ENCODE results near the gene CDS1. TPM values are rescaled to one million over a fixed set of nuclear protein-coding genes. Genes with fewer than 3 reads are reported as not detected.
"Not testable (repeated sequence)": the region's sequence is repeated elsewhere in the genome, so short reads cannot be mapped to it uniquely, and the experiment has no call there.

Gene CDS1
- total and polyA plus RNA-seq, 5 donors from 2014 or later = 0.09 to 0.22 (median 0.13) TPM; not detected in 1

GRCh38 chr4:84661191-84661939 is 78.4 kb downstream of the CDS1 start:
- no peak overlapping the region for H3K27ac ChIP-seq (ENCODE audit: insufficient read depth, low read length, poor library complexity, severe bottlenecking)
- ATAC-seq (ENCODE audit: low read depth in 2 of 2) = no peak
- no peaks in the 10 kb centered on the region for H3K27me3 ChIP-seq (ENCODE audit: control insufficient read depth, insufficient read depth, low read length)
- H3K4me3 ChIP-seq (ENCODE audit: low read depth, low read length) = no peak overlapping the region
- no peaks in the 10 kb centered on the region for H3K4me1 Mint-ChIP-seq
- no peaks in the 10 kb centered on the region for H3K36me3 ChIP-seq (ENCODE audit: control insufficient read depth, insufficient read depth, low read length)
- H3K27ac Mint-ChIP-seq = no peak overlapping the region
- H3K27me3 Mint-ChIP-seq = no peaks in the 10 kb centered on the region
- H3K9me3 ChIP-seq (ENCODE audit: control insufficient read depth in 2 of 2, low read length in 2 of 2) = no peaks in the 10 kb centered on the region
- no peak overlapping the region for H3K4me3 Mint-ChIP-seq
- H3K4me1 ChIP-seq (ENCODE audit: control insufficient read depth, insufficient read depth, low read length, poor library complexity, severe bottlenecking) = no peaks in the 10 kb centered on the region
- DNase-seq = no peak
- H3K36me3 Mint-ChIP-seq = no peaks in the 10 kb centered on the region
- H3K9me3 Mint-ChIP-seq = peaks cover 0 to 17% (median 4%) of the 10 kb centered on the region in 7 donors

- not testable (repeated sequence) for ATAC-seq (ENCODE audit: low read depth in 2 of 2); H3K9me3 Mint-ChIP-seq; H3K4me1 Mint-ChIP-seq; H3K27ac Mint-ChIP-seq; H3K27me3 ChIP-seq (ENCODE audit: control insufficient read depth, insufficient read depth, low read length); H3K4me1 ChIP-seq (ENCODE audit: control insufficient read depth, insufficient read depth, low read length, poor library complexity, severe bottlenecking); H3K27me3 Mint-ChIP-seq; DNase-seq; H3K4me3 ChIP-seq (ENCODE audit: low read depth, low read length); H3K36me3 Mint-ChIP-seq; H3K36me3 ChIP-seq (ENCODE audit: control insufficient read depth, insufficient read depth, low read length); H3K9me3 ChIP-seq (ENCODE audit: control insufficient read depth in 2 of 2, low read length in 2 of 2); H3K4me3 Mint-ChIP-seq; H3K27ac ChIP-seq (ENCODE audit: insufficient read depth, low read length, poor library complexity, severe bottlenecking)
Observed at GRCh38 chr4:84664767-84665166, 81.8 kb downstream of the CDS1 start.

GRCh38 chr4:84666439-84666838 is 83.5 kb downstream of the CDS1 start:
- no peak for ATAC-seq (ENCODE audit: low read depth in 2 of 2)
- no peak overlapping the region for H3K4me3 Mint-ChIP-seq
- no peaks in the 10 kb centered on the region for H3K27me3 ChIP-seq (ENCODE audit: control insufficient read depth, insufficient read depth, low read length)
- no peaks in the 10 kb centered on the region for H3K36me3 Mint-ChIP-seq
- H3K36me3 ChIP-seq (ENCODE audit: control insufficient read depth, insufficient read depth, low read length) = no peaks in the 10 kb centered on the region
- no peak overlapping the region for H3K4me3 ChIP-seq (ENCODE audit: low read depth, low read length)
- DNase-seq = no peak
- no peaks in the 10 kb centered on the region for H3K27me3 Mint-ChIP-seq
- no peak overlapping the region for H3K27ac Mint-ChIP-seq
- no peak overlapping the region for H3K27ac ChIP-seq (ENCODE audit: insufficient read depth, low read length, poor library complexity, severe bottlenecking)
- no peaks in the 10 kb centered on the region for H3K9me3 ChIP-seq (ENCODE audit: control insufficient read depth in 2 of 2, low read length in 2 of 2)
- H3K4me1 Mint-ChIP-seq = no peaks in the 10 kb centered on the region
- H3K9me3 Mint-ChIP-seq = peaks cover 0 to 6% (median 0%) of the 10 kb centered on the region in 7 donors
- no peaks in the 10 kb centered on the region for H3K4me1 ChIP-seq (ENCODE audit: control insufficient read depth, insufficient read depth, low read length, poor library complexity, severe bottlenecking)

- H3K27me3 ChIP-seq (ENCODE audit: control insufficient read depth, insufficient read depth, low read length) = no peaks in the 10 kb centered on the region
- Mint-ChIP-seq H3K27me3 (no peaks in the 10 kb centered on the region), H3K27ac (no peak overlapping the region), H3K9me3 (peaks cover 0 to 8% (median 0%) of the 10 kb centered on the region in 7 donors), H3K4me3 (no peak overlapping the region), H3K4me1 (no peaks in the 10 kb centered on the region), H3K36me3 (no peaks in the 10 kb centered on the region)
- no peaks in the 10 kb centered on the region for H3K9me3 ChIP-seq (ENCODE audit: control insufficient read depth in 2 of 2, low read length in 2 of 2)
- H3K36me3 ChIP-seq (ENCODE audit: control insufficient read depth, insufficient read depth, low read length) = no peaks in the 10 kb centered on the region
- no peak for DNase-seq
- ATAC-seq (ENCODE audit: low read depth in 2 of 2) = no peak
- H3K4me3 ChIP-seq (ENCODE audit: low read depth, low read length) = no peak overlapping the region
- H3K4me1 ChIP-seq (ENCODE audit: control insufficient read depth, insufficient read depth, low read length, poor library complexity, severe bottlenecking) = no peaks in the 10 kb centered on the region
- no peak overlapping the region for H3K27ac ChIP-seq (ENCODE audit: insufficient read depth, low read length, poor library complexity, severe bottlenecking)
Observed at GRCh38 chr4:84669201-84669600, 86.3 kb downstream of the CDS1 start.

GRCh38 chr4:84672177-84672576 is 89.2 kb downstream of the CDS1 start:
- Mint-ChIP-seq H3K36me3 (no peaks in the 10 kb centered on the region), H3K27ac (no peak overlapping the region), H3K4me1 (no peaks in the 10 kb centered on the region), H3K4me3 (no peak overlapping the region), H3K9me3 (peaks cover 0 to 4% (median 0%) of the 10 kb centered on the region in 7 donors), H3K27me3 (no peaks in the 10 kb centered on the region)
- no peaks in the 10 kb centered on the region for H3K36me3 ChIP-seq (ENCODE audit: control insufficient read depth, insufficient read depth, low read length)
- no peaks in the 10 kb centered on the region for H3K4me1 ChIP-seq (ENCODE audit: control insufficient read depth, insufficient read depth, low read length, poor library complexity, severe bottlenecking)
- H3K27me3 ChIP-seq (ENCODE audit: control insufficient read depth, insufficient read depth, low read length) = no peaks in the 10 kb centered on the region
- no peak overlapping the region for H3K27ac ChIP-seq (ENCODE audit: insufficient read depth, low read length, poor library complexity, severe bottlenecking)
- no peaks in the 10 kb centered on the region for H3K9me3 ChIP-seq (ENCODE audit: control insufficient read depth in 2 of 2, low read length in 2 of 2)
- ATAC-seq (ENCODE audit: low read depth in 2 of 2) = no peak
- no peak for DNase-seq
- no peak overlapping the region for H3K4me3 ChIP-seq (ENCODE audit: low read depth, low read length)

- H3K4me1 Mint-ChIP-seq = no peaks in the 10 kb centered on the region
- Histone ChIP-seq H3K36me3 (ENCODE audit: control insufficient read depth, insufficient read depth, low read length) (no peaks in the 10 kb centered on the region), H3K9me3 (ENCODE audit: control insufficient read depth in 2 of 2, low read length in 2 of 2) (no peaks in the 10 kb centered on the region), H3K27me3 (ENCODE audit: control insufficient read depth, insufficient read depth, low read length) (no peaks in the 10 kb centered on the region), H3K4me1 (ENCODE audit: control insufficient read depth, insufficient read depth, low read length, poor library complexity, severe bottlenecking) (no peaks in the 10 kb centered on the region), H3K4me3 (ENCODE audit: low read depth, low read length) (no peak overlapping the region), H3K27ac (ENCODE audit: insufficient read depth, low read length, poor library complexity, severe bottlenecking) (no peak overlapping the region)
- H3K27ac Mint-ChIP-seq = no peak overlapping the region
- H3K27me3 Mint-ChIP-seq = no peaks in the 10 kb centered on the region
- H3K9me3 Mint-ChIP-seq = peaks cover 0 to 4% (median 0%) of the 10 kb centered on the region in 7 donors
- no peaks in the 10 kb centered on the region for H3K36me3 Mint-ChIP-seq
- no peak overlapping the region for H3K4me3 Mint-ChIP-seq
- DNase-seq (no peak), ATAC-seq (ENCODE audit: low read depth in 2 of 2) (no peak)
Observed at GRCh38 chr4:84673475-84674240, 90.7 kb downstream of the CDS1 start.

- Histone ChIP-seq H3K4me1 (ENCODE audit: control insufficient read depth, insufficient read depth, low read length, poor library complexity, severe bottlenecking) (no peaks in the 10 kb centered on the region), H3K4me3 (ENCODE audit: low read depth, low read length) (no peak overlapping the region), H3K27ac (ENCODE audit: insufficient read depth, low read length, poor library complexity, severe bottlenecking) (no peak overlapping the region), H3K9me3 (ENCODE audit: control insufficient read depth in 2 of 2, low read length in 2 of 2) (no peaks in the 10 kb centered on the region), H3K36me3 (ENCODE audit: control insufficient read depth, insufficient read depth, low read length) (no peaks in the 10 kb centered on the region), H3K27me3 (ENCODE audit: control insufficient read depth, insufficient read depth, low read length) (no peaks in the 10 kb centered on the region)
- Mint-ChIP-seq H3K4me1 (peaks cover 0 to 6% (median 2%) of the 10 kb centered on the region in 4 donors), H3K4me3 (no peak overlapping the region), H3K36me3 (no peaks in the 10 kb centered on the region), H3K27me3 (no peaks in the 10 kb centered on the region), H3K9me3 (peaks cover 0 to 2% (median 0%) of the 10 kb centered on the region in 7 donors), H3K27ac (no peak overlapping the region)
- ATAC-seq (ENCODE audit: low read depth in 2 of 2) = no peak
- DNase-seq = no peak
Observed at GRCh38 chr4:84677093-84677492, 94.2 kb downstream of the CDS1 start.

All from CD4-positive, CD25-positive, alpha-beta regulatory T cell (primary cell).